Stomach (tissue), 4 donors: ENCODE results near the gene SEZ6L.

Source experiments
- CTCF ChIP-seq, 7 experiments: fragments of 450-650 bp in 4 of 7; fragments of 200-600 bp in 3 of 7; sonication (generic) in 3 of 7; IDR thresholded peaks; one replicate each; pipeline ENCODE4 v1.5.1; 2016 to 2019; ENCODE audit warnings: antibody characterized with exemption in 7 of 7, control low read depth in 2 of 7, mild to moderate bottlenecking in 1 of 7
- POLR2A ChIP-seq, 4 donors: fragments of 450-650 bp; IDR thresholded peaks; one replicate each; pipeline ENCODE4 v1.6.1; 2016; ENCODE audit warnings: antibody characterized with exemption in 4 of 4, control low read depth in 2 of 4, mild to moderate bottlenecking in 1 of 4, moderate library complexity in 1 of 4

- TF ChIP-seq POLR2A (IDR thresholded peaks at IDR 0.05) (no peak), CTCF (IDR thresholded peaks at IDR 0.05) (no peak)
These were observed 219.9 kb downstream of the SEZ6L start for GRCh38 chr22:26389125-26389524.
